HCT116 (cell line): Measurements from ENCODE around the gene GORAB. TPM values are rescaled to one million over a fixed set of nuclear protein-coding genes. Genes with fewer than 3 reads are reported as not detected.

Source experiments
- ATAC-seq: fragments of 200-7000 bp; cut with Tn5 transposase; 2 replicates; pipeline ENCODE4 v1.9.1; 2020; ENCODE audit warnings: mild to moderate bottlenecking, moderate library complexity
- BruUV-seq: library from RNA; stranded (reverse); fragments of 400-500 nt; replicated peaks from 2 replicates; lab custom pipeline; 2021; lab: Mats Ljungman, UMichigan
- CTCF ChIA-PET: fragments of 300-600 bp; sonication (Branson Sonifier 250); formaldehyde crosslinking; loops from one replicate; lab custom pipeline; 2021; ENCODE audit warnings: antibody characterized with exemption; lab: Charles Lee
- POLR2A ChIA-PET: fragments of 300-600, 350-600 bp; sonication (Branson Sonifier 250); formaldehyde crosslinking; loops from one replicate; lab custom pipeline; 2021; ENCODE audit warnings: antibody characterized with exemption; lab: Charles Lee
- RAD21 ChIA-PET, 2 experiments: fragments of 300-600 bp; sonication (Branson Sonifier 250); formaldehyde crosslinking; loops; one replicate each; lab custom pipeline; 2023; ENCODE audit warnings: low total read pairs in 2 of 2; ENCODE audit not compliant: uncharacterized antibody in 2 of 2, unreplicated experiment in 2 of 2, low non-redundant PET in 1 of 2; lab: Charles Lee
- DNase-seq: peaks from one replicate; pipeline ENCODE4 v3.0.0-alpha.2; 2010; ENCODE audit warnings: low read depth, low spot score
- H2AFZ ChIP-seq: fragments of 200-600 bp; shearing (Covaris generic), sonication (generic); 2 replicates; pipeline ENCODE4 v1.6.1; 2017; ENCODE audit warnings: low read depth, mixed run types, mixed read lengths, antibody characterized with exemption, low read length; ENCODE audit not compliant: poor library complexity, severe bottlenecking
- H3K27ac ChIP-seq: 2 replicates; pipeline ENCODE4 v1.5.1; 2012; ENCODE audit warnings: low read depth, low read length
- H3K27me3 ChIP-seq: fragments of 200-600 bp; sonication (generic); 2 replicates; pipeline ENCODE4 v1.6.1; 2016; ENCODE audit warnings: mixed run types, low read length, mixed read lengths; ENCODE audit not compliant: insufficient read depth
- H3K36me3 ChIP-seq, 2 experiments: fragments of 200-500 bp in 1 of 2; fragments of 200-600 bp in 1 of 2; sonication (Bioruptor generic) in 1 of 2; sonication (generic) in 1 of 2; 2 replicates each; pipeline versions ENCODE4 v1.5.1 to v1.6.1; 2014 to 2016; ENCODE audit warnings: low read length in 2 of 2, inconsistent platforms in 1 of 2, mixed read lengths in 1 of 2, mixed run types in 1 of 2; ENCODE audit not compliant: insufficient read depth in 2 of 2, control insufficient read depth in 1 of 2
- H3K4me1 ChIP-seq, 2 experiments: fragments of 200-600 bp in 1 of 2; sonication (generic) in 1 of 2; 2 replicates each; pipeline versions ENCODE4 v1.5.1 to v1.6.1; 2012 to 2017; ENCODE audit warnings: low read length in 2 of 2, inconsistent platforms in 1 of 2, mild to moderate bottlenecking in 1 of 2, mixed read lengths in 1 of 2, mixed run types in 1 of 2, moderate library complexity in 1 of 2; ENCODE audit not compliant: insufficient read depth in 2 of 2, control insufficient read depth in 1 of 2
- H3K4me2 ChIP-seq: fragments of 200-600 bp; sonication (generic); 2 replicates; pipeline ENCODE4 v1.6.1; 2017; ENCODE audit warnings: mixed run types, low read length, mixed read lengths
- H3K4me3 ChIP-seq, 2 experiments: fragments of 200-600 bp in 1 of 2; sonication (generic) in 1 of 2; replicated peaks in 1 of 2; 2 replicates each; pipeline ENCODE4 v1.5.1; 2011 to 2016; ENCODE audit warnings: low read length in 2 of 2, control low read depth in 1 of 2, low read depth in 1 of 2, mild to moderate bottlenecking in 1 of 2, mixed read lengths in 1 of 2, mixed run types in 1 of 2
- H3K79me2 ChIP-seq: fragments of 200-600 bp; sonication (generic); 2 replicates; pipeline ENCODE4 v1.6.1; 2017; ENCODE audit warnings: mild to moderate bottlenecking, mixed run types, low read length, moderate library complexity, mixed read lengths; ENCODE audit not compliant: insufficient read depth
- H3K9ac ChIP-seq: fragments of 200-600 bp; sonication (generic); 2 replicates; pipeline ENCODE4 v1.6.1; 2016; ENCODE audit warnings: low read length, mixed read lengths
- H3K9me2 ChIP-seq: fragments of 200-600 bp; sonication (generic), shearing (Covaris generic); 2 replicates; pipeline ENCODE4 v1.6.1; 2017; ENCODE audit warnings: mixed run types, mild to moderate bottlenecking, moderate library complexity; ENCODE audit not compliant: insufficient read depth
- H3K9me3 ChIP-seq, 2 experiments: fragments of 200-500 bp in 1 of 2; fragments of 200-600 bp in 1 of 2; sonication (Bioruptor generic) in 1 of 2; sonication (generic) in 1 of 2; 2 replicates each; pipeline ENCODE4 v1.6.1; 2014 to 2017; ENCODE audit warnings: low read length in 2 of 2, mixed read lengths in 2 of 2, inconsistent platforms in 1 of 2, low read depth in 1 of 2, mild to moderate bottlenecking in 1 of 2, mixed run types in 1 of 2, moderate library complexity in 1 of 2; ENCODE audit not compliant: control insufficient read depth in 1 of 2, insufficient read depth in 1 of 2
- H4K20me1 ChIP-seq: fragments of 200-600 bp; sonication (generic), shearing (Covaris generic); 2 replicates; pipeline ENCODE4 v1.6.1; 2017; ENCODE audit warnings: mixed run types, mild to moderate bottlenecking, moderate library complexity; ENCODE audit not compliant: insufficient read depth
- CBX3 ChIP-seq: IDR thresholded peaks from 2 replicates; pipeline ENCODE4 v1.6.1; 2012; ENCODE audit warnings: low read depth
- EZH2phosphoT487 ChIP-seq: fragments of 200-600 bp; IDR thresholded peaks from 2 replicates; pipeline ENCODE4 v1.6.1; 2018; ENCODE audit warnings: antibody characterized with exemption, borderline replicate concordance
- SIN3A ChIP-seq: IDR thresholded peaks from 2 replicates; pipeline ENCODE4 v1.6.1; 2012; ENCODE audit warnings: low read depth
- SP1 ChIP-seq: IDR thresholded peaks from 2 replicates; pipeline ENCODE4 v1.6.1; 2012; ENCODE audit warnings: low read depth
- SRF ChIP-seq: IDR thresholded peaks from 2 replicates; pipeline ENCODE4 v1.6.1; 2012; ENCODE audit warnings: low read depth
- YY1 ChIP-seq: IDR thresholded peaks from 2 replicates; pipeline ENCODE4 v1.6.1; 2011; ENCODE audit warnings: low read length, low read depth, moderate library complexity, mild to moderate bottlenecking; ENCODE audit not compliant: insufficient replicate concordance; ENCODE audit errors: extremely low read depth
- ZFX ChIP-seq: fragments of 450-650 bp; IDR thresholded peaks from 2 replicates; pipeline ENCODE4 v1.6.1; 2017
- ZNF274 ChIP-seq: fragments of 200-500 bp; sonication (Bioruptor generic); IDR thresholded peaks from 2 replicates; pipeline ENCODE4 v1.6.1; 2014; ENCODE audit warnings: mild to moderate bottlenecking, low read depth, low read length, inconsistent platforms
- intact Hi-C: fragments of 100-400 bp; cut with micrococcal nuclease; formaldehyde crosslinking; loops from 2 replicates; pipeline ENCODE4 v1.10.0; 2022
- total RNA-seq: library from RNA; stranded (reverse); gene quantifications from one replicate; pipeline ENCODE4 v1.2.1, GENCODE V29; 2021; ENCODE audit not compliant: unreplicated experiment
- TF ChIP-seq, protein P1 (sequence below): IDR thresholded peaks from 2 replicates; pipeline ENCODE4 v1.6.1; 2012; ENCODE audit warnings: low read depth
- TF ChIP-seq, protein P2 (sequence below): IDR thresholded peaks from 2 replicates; pipeline ENCODE4 v1.6.1; 2012
- TF ChIP-seq, protein P3 (sequence below), 3 experiments: fragments of 200-600 bp in 1 of 3; sonication (generic) in 1 of 3; IDR thresholded peaks in 2 of 3; conservative IDR thresholded peaks in 1 of 3; 2 replicates each; pipeline ENCODE4 v1.5.1; 2012 to 2017; ENCODE audit warnings: low read depth in 2 of 3, low read length in 2 of 3, antibody characterized with exemption in 1 of 3, borderline replicate concordance in 1 of 3, control low read depth in 1 of 3, mild to moderate bottlenecking in 1 of 3, mixed read lengths in 1 of 3, mixed run types in 1 of 3, moderate library complexity in 1 of 3; ENCODE audit not compliant: insufficient read depth in 1 of 3

Gene GORAB
- total RNA-seq, 1 experiment from 2014 or later: 7.5 TPM

DNA sequence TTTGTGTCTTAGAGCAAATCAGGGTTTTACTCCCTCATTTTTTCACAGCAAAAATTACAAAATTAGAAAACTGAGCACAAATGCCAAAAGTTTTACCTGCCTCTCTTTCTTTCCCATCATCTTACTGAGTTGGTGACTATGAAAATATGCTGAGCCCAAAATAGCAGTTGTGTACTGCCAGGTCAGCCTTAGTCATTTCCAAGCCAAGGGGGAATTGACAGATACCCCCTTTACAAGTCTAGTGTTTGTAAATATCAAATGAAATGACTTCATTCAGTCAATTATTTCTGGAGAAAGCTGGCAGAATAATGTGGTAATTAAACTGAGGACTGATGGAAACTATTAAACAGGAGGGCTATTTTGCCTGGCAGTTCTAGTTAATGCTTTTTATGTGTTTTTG, 11.4 kb upstream of the GORAB start:
- POLR2A ChIA-PET: no interaction called here

More for the DNA sequence above, 11.4 kb upstream of the GORAB start:
- H3K27ac ChIP-seq: no peak overlapping the region
- no peak overlapping the region for H2AFZ ChIP-seq
- ChIA-PET RAD21 (no interaction called here), CTCF (no interaction called here)
- TF ChIP-seq, protein P1, sequence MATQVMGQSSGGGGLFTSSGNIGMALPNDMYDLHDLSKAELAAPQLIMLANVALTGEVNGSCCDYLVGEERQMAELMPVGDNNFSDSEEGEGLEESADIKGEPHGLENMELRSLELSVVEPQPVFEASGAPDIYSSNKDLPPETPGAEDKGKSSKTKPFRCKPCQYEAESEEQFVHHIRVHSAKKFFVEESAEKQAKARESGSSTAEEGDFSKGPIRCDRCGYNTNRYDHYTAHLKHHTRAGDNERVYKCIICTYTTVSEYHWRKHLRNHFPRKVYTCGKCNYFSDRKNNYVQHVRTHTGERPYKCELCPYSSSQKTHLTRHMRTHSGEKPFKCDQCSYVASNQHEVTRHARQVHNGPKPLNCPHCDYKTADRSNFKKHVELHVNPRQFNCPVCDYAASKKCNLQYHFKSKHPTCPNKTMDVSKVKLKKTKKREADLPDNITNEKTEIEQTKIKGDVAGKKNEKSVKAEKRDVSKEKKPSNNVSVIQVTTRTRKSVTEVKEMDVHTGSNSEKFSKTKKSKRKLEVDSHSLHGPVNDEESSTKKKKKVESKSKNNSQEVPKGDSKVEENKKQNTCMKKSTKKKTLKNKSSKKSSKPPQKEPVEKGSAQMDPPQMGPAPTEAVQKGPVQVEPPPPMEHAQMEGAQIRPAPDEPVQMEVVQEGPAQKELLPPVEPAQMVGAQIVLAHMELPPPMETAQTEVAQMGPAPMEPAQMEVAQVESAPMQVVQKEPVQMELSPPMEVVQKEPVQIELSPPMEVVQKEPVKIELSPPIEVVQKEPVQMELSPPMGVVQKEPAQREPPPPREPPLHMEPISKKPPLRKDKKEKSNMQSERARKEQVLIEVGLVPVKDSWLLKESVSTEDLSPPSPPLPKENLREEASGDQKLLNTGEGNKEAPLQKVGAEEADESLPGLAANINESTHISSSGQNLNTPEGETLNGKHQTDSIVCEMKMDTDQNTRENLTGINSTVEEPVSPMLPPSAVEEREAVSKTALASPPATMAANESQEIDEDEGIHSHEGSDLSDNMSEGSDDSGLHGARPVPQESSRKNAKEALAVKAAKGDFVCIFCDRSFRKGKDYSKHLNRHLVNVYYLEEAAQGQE: no peak
- TF ChIP-seq SIN3A: no peak
- TF ChIP-seq, protein P2, sequence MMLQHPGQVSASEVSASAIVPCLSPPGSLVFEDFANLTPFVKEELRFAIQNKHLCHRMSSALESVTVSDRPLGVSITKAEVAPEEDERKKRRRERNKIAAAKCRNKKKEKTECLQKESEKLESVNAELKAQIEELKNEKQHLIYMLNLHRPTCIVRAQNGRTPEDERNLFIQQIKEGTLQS: no peak
- TF ChIP-seq SRF: no peak
- TF ChIP-seq SP1: no peak
- TF ChIP-seq ZNF274: no peak
- no peak for TF ChIP-seq YY1
- TF ChIP-seq, protein P3, sequence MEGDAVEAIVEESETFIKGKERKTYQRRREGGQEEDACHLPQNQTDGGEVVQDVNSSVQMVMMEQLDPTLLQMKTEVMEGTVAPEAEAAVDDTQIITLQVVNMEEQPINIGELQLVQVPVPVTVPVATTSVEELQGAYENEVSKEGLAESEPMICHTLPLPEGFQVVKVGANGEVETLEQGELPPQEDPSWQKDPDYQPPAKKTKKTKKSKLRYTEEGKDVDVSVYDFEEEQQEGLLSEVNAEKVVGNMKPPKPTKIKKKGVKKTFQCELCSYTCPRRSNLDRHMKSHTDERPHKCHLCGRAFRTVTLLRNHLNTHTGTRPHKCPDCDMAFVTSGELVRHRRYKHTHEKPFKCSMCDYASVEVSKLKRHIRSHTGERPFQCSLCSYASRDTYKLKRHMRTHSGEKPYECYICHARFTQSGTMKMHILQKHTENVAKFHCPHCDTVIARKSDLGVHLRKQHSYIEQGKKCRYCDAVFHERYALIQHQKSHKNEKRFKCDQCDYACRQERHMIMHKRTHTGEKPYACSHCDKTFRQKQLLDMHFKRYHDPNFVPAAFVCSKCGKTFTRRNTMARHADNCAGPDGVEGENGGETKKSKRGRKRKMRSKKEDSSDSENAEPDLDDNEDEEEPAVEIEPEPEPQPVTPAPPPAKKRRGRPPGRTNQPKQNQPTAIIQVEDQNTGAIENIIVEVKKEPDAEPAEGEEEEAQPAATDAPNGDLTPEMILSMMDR (IDR thresholded peaks at IDR 0.05 in 2 of 3, conservative IDR thresholded peaks at IDR 0.05 in 1 of 3; ENCODE audit: borderline replicate concordance in 1 of 3, insufficient read depth in 1 of 3, low read depth in 2 of 3, low read length in 2 of 3): no peak
- TF ChIP-seq ZFX: no peak
- TF ChIP-seq EZH2phosphoT487: no peak
- TF ChIP-seq CBX3: no peak
- H3K9ac ChIP-seq: no peak overlapping the region
- no peak for DNase-seq
- H3K9me3 ChIP-seq: no peaks in the 10 kb centered on the region
- H3K36me3 ChIP-seq: no peaks in the 10 kb centered on the region
- no peaks in the 10 kb centered on the region for H3K4me1 ChIP-seq
- no peaks in the 10 kb centered on the region for H3K27me3 ChIP-seq
- no TSS peak for BruUV-seq
- intact Hi-C loops: no loop called here
- H3K4me2 ChIP-seq: no peak overlapping the region
- ATAC-seq: no peak
- H3K9me2 ChIP-seq: no peaks in the 10 kb centered on the region
- no peaks in the 10 kb centered on the region for H4K20me1 ChIP-seq
- H3K4me3 ChIP-seq: no peak overlapping the region
- no peaks in the 10 kb centered on the region for H3K79me2 ChIP-seq
